ENCODE results near the gene SSRP1. TPM values are rescaled to one million over a fixed set of nuclear protein-coding genes. Genes with fewer than 3 reads are reported as not detected.

Gene SSRP1
- total and polyA plus RNA-seq, 2 of the 13 experiments (the other 11 are each of a cell fraction or from before 2014, with no cell fraction given) = 93.6 to 129 TPM

DNA sequence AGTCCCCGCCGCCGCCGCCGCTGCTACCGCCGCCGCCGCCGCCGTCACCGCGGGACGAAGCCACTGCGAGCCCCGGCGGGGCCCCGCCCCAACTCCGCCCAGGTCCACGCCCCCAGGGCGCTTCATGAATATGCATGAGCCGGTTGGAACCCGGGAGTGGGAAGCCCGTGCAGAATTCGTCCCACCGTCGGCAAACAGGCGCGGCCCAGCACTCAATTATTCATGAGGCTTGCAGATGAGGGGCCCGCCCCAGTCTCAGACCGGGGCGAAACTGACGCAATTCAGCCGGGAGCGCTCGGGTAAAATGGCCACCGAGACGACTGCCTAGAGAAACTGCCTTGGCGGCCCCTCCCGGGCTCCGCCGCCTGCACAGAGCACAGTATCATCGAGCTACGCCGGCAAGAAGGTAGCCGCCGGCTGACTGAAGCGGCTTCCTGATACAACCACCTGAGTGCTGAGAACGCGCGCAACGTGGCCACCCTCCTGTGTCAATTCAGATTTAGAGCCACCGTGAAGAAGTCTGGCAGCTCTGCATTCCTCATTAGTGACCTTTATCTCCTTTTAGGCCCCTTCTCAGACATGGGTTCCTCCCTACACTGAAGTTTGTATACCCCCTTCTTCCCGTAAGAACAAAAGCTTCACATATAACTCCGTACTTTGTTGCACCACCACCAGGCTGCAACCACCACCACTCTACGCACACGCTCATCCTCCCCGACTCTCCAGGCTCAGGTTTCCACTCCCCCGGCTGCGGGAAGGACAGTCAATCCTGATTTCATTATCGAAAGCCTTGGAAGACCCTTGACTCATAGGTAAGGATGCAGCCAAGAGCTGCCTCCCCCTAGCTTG lies 10.6 kb downstream of the SSRP1 start, which contains the start of gene TNKS1BP1:
Gene TNKS1BP1, minus strand, starts transcription at position 67 of the 849 bp plus-strand sequence. CDS start 3,067 bp downstream, outside the sequence.
- Histone ChIP-seq H2AFZ (ENCODE audit: low read length) (peak within 1 kb of the TSS; percentile 45), H3K9me3 (ENCODE audit: low read length) (no peaks in the 10 kb centered on the region), H3K79me2 (ENCODE audit: insufficient read depth, low read length) (peaks cover 12% of the 10 kb centered on the region), H3K27ac (ENCODE audit: extremely low read length, insufficient read depth, low read length) (peak within 1 kb of the TSS; percentile 90), H3K4me1 (ENCODE audit: insufficient read depth, low read length) (peaks cover 51% of the 10 kb centered on the region), H3K27me3 (ENCODE audit: control insufficient read depth in 1 of 2, insufficient read depth in 2 of 2, low read length in 2 of 2) (no peaks in the 10 kb centered on the region; a peak in 1 of 5 replicates), H3K9ac (ENCODE audit: insufficient read depth, low read depth, low read length) (peak within 1 kb of the TSS; percentile 87), H3K4me2 (ENCODE audit: low read depth, low read length) (peak within 1 kb of the TSS; percentile 91), H4K20me1 (ENCODE audit: insufficient read depth, low read length) (peaks cover 15% of the 10 kb centered on the region; the same call in 1 of the 2 replicates), H3K4me3 (replicated peaks in 1 of 3; ENCODE audit: insufficient read depth in 1 of 3, low read depth in 2 of 3, low read length in 3 of 3) (peak within 1 kb of the TSS; percentile 71 to 88 (median 76)), H3K36me3 (replicated peaks in 1 of 2; ENCODE audit: control insufficient read depth in 1 of 2, insufficient read depth in 2 of 2, low read length in 2 of 2) (peaks cover 18 to 46% of the 10 kb centered on the region in 2 experiments)
- TSS peak; percentile 95 for BruUV-seq (replicated peaks)
- in situ Hi-C loops (cut with HindIII; ENCODE audit: extremely low pct_ligation_motif_present, low pct_unique_long_range_greater_than_20kb) = no loop called here
- peak; percentile 84 for ATAC-seq
- POLR2A ChIA-PET = interaction anchor here (0.7 to 3.7 kb wide), 10 partner anchors 10 to 190 kb away, joined by 3 to 65 read pairs (median 4); partner anchors contain the start of gene SSRP1
- peak; percentile 56 for FAIRE-seq
- WGBS (ENCODE audit: low lambda C conversion rate) = 7% methylated on average over 14 of the region's 61 CpGs
- peak; percentile 91 for DNase-seq (ENCODE audit: low spot score)
- CTCF ChIA-PET (ENCODE audit: low intra/inter-chr PET ratio, low total read pairs) = no interaction called here
- intact Hi-C loops (cut with micrococcal nuclease; ENCODE audit: unreplicated experiment) = loop anchor here (1.0 kb wide), 2 partner anchors 10 to 14 kb away; partner anchors contain the start of gene SSRP1
- TF ChIP-seq AGO1 (IDR thresholded peaks at IDR 0.05; ENCODE audit: low read depth, low read length, poor library complexity, severe bottlenecking) = peak; percentile 55
- TF ChIP-seq, protein P1, sequence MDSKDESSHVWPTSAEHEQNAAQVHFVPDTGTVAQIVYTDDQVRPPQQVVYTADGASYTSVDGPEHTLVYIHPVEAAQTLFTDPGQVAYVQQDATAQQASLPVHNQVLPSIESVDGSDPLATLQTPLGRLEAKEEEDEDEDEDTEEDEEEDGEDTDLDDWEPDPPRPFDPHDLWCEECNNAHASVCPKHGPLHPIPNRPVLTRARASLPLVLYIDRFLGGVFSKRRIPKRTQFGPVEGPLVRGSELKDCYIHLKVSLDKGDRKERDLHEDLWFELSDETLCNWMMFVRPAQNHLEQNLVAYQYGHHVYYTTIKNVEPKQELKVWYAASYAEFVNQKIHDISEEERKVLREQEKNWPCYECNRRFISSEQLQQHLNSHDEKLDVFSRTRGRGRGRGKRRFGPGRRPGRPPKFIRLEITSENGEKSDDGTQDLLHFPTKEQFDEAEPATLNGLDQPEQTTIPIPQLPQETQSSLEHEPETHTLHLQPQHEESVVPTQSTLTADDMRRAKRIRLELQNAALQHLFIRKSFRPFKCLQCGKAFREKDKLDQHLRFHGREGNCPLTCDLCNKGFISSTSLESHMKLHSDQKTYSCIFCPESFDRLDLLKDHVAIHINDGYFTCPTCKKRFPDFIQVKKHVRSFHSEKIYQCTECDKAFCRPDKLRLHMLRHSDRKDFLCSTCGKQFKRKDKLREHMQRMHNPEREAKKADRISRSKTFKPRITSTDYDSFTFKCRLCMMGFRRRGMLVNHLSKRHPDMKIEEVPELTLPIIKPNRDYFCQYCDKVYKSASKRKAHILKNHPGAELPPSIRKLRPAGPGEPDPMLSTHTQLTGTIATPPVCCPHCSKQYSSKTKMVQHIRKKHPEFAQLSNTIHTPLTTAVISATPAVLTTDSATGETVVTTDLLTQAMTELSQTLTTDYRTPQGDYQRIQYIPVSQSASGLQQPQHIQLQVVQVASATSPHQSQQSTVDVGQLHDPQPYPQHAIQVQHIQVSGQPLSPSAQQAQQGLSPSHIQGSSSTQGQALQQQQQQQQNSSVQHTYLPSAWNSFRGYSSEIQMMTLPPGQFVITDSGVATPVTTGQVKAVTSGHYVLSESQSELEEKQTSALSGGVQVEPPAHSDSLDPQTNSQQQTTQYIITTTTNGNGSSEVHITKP (CRISPR knock-in tag; IDR thresholded peaks at IDR 0.05; ENCODE audit: low read depth) = peak; percentile 59; the same call in 1 of the 2 replicates
- TF ChIP-seq MAF1 (CRISPR knock-in tag; IDR thresholded peaks at IDR 0.05; ENCODE audit: borderline replicate concordance) = 0 out of 2 replicates have a peak, but pooled peaks have one; percentile 20
- TF ChIP-seq, protein P2, sequence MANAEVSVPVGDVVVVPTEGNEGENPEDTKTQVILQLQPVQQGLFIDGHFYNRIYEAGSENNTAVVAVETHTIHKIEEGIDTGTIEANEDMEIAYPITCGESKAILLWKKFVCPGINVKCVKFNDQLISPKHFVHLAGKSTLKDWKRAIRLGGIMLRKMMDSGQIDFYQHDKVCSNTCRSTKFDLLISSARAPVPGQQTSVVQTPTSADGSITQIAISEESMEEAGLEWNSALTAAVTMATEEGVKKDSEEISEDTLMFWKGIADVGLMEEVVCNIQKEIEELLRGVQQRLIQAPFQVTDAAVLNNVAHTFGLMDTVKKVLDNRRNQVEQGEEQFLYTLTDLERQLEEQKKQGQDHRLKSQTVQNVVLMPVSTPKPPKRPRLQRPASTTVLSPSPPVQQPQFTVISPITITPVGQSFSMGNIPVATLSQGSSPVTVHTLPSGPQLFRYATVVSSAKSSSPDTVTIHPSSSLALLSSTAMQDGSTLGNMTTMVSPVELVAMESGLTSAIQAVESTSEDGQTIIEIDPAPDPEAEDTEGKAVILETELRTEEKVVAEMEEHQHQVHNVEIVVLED (CRISPR knock-in tag; IDR thresholded peaks at IDR 0.05; ENCODE audit: borderline replicate concordance) = 0 out of 2 replicates have a peak, but pooled peaks have one; percentile 40
- TF ChIP-seq, protein P3, sequence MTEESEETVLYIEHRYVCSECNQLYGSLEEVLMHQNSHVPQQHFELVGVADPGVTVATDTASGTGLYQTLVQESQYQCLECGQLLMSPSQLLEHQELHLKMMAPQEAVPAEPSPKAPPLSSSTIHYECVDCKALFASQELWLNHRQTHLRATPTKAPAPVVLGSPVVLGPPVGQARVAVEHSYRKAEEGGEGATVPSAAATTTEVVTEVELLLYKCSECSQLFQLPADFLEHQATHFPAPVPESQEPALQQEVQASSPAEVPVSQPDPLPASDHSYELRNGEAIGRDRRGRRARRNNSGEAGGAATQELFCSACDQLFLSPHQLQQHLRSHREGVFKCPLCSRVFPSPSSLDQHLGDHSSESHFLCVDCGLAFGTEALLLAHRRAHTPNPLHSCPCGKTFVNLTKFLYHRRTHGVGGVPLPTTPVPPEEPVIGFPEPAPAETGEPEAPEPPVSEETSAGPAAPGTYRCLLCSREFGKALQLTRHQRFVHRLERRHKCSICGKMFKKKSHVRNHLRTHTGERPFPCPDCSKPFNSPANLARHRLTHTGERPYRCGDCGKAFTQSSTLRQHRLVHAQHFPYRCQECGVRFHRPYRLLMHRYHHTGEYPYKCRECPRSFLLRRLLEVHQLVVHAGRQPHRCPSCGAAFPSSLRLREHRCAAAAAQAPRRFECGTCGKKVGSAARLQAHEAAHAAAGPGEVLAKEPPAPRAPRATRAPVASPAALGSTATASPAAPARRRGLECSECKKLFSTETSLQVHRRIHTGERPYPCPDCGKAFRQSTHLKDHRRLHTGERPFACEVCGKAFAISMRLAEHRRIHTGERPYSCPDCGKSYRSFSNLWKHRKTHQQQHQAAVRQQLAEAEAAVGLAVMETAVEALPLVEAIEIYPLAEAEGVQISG (CRISPR knock-in tag; IDR thresholded peaks at IDR 0.05) = peak; percentile 99
- peak; percentile 90 for TF ChIP-seq HNRNPLL (IDR thresholded peaks at IDR 0.05; ENCODE audit: low read depth, low read length, poor library complexity, severe bottlenecking)
- TF ChIP-seq ZNF225 (CRISPR knock-in tag; IDR thresholded peaks at IDR 0.05) = 0 out of 2 replicates have a peak, but pooled peaks have one; percentile 18
- TF ChIP-seq, protein P4, sequence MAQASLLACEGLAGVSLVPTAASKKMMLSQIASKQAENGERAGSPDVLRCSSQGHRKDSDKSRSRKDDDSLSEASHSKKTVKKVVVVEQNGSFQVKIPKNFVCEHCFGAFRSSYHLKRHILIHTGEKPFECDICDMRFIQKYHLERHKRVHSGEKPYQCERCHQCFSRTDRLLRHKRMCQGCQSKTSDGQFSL (CRISPR knock-in tag; IDR thresholded peaks at IDR 0.05) = 0 out of 2 replicates have a peak, but pooled peaks have one; percentile 23
- TF ChIP-seq, protein P5, sequence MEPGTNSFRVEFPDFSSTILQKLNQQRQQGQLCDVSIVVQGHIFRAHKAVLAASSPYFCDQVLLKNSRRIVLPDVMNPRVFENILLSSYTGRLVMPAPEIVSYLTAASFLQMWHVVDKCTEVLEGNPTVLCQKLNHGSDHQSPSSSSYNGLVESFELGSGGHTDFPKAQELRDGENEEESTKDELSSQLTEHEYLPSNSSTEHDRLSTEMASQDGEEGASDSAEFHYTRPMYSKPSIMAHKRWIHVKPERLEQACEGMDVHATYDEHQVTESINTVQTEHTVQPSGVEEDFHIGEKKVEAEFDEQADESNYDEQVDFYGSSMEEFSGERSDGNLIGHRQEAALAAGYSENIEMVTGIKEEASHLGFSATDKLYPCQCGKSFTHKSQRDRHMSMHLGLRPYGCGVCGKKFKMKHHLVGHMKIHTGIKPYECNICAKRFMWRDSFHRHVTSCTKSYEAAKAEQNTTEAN (CRISPR knock-in tag; conservative IDR thresholded peaks at IDR 0.05) = peak; percentile 56; the same call in 1 of the 2 replicates
- TF ChIP-seq KDM3A (CRISPR knock-in tag; IDR thresholded peaks at IDR 0.05; ENCODE audit: low read depth) = 0 out of 2 replicates have a peak, but pooled peaks have one; percentile 37

Data from HepG2 (cell line).